ENCODE measurements around the gene IL1R2.

DNA sequence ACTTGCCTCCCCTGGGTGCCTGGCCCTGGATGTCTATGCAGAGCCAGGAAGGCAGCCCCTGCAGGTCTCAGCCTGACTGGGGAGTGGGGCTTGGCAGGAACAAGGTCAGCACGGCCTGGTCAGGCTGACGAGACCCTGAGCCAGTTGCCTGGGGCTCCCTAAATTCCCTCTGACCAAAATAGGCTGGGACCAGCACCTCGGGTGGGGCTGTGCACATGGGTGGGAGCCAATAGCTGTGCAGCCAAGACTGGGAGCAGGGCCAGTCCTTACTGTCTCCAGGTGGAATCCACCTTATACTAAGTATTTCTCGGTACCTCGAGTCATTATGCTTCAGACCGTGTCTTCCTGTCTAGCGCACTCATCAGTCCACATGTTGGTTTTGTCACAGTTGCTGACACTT lies 11.4 kb upstream of the IL1R2 start:
- TF ChIP-seq, protein P1, sequence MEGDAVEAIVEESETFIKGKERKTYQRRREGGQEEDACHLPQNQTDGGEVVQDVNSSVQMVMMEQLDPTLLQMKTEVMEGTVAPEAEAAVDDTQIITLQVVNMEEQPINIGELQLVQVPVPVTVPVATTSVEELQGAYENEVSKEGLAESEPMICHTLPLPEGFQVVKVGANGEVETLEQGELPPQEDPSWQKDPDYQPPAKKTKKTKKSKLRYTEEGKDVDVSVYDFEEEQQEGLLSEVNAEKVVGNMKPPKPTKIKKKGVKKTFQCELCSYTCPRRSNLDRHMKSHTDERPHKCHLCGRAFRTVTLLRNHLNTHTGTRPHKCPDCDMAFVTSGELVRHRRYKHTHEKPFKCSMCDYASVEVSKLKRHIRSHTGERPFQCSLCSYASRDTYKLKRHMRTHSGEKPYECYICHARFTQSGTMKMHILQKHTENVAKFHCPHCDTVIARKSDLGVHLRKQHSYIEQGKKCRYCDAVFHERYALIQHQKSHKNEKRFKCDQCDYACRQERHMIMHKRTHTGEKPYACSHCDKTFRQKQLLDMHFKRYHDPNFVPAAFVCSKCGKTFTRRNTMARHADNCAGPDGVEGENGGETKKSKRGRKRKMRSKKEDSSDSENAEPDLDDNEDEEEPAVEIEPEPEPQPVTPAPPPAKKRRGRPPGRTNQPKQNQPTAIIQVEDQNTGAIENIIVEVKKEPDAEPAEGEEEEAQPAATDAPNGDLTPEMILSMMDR (conservative IDR thresholded peaks at IDR 0.05; ENCODE audit: low read depth, low read length), result no peak
- no peak for TF ChIP-seq EZH2 (IDR thresholded peaks at IDR 0.05; ENCODE audit: borderline replicate concordance, low read depth, low read length, poor library complexity, severe bottlenecking)

Data from A673 (cell line).